HCT116 (cell line): ENCODE measurements around the gene MRPL16. TPM values are rescaled to one million over a fixed set of nuclear protein-coding genes. Genes with fewer than 3 reads are reported as not detected.

Source experiments
- ATAC-seq: fragments of 200-7000 bp; cut with Tn5 transposase; 2 replicates; pipeline ENCODE4 v1.9.1; 2020; ENCODE audit warnings: mild to moderate bottlenecking, moderate library complexity
- BruUV-seq: library from RNA; stranded (reverse); fragments of 400-500 nt; replicated peaks from 2 replicates; lab custom pipeline; 2021; lab: Mats Ljungman, UMichigan
- CTCF ChIA-PET: fragments of 300-600 bp; sonication (Branson Sonifier 250); formaldehyde crosslinking; loops from one replicate; lab custom pipeline; 2021; ENCODE audit warnings: antibody characterized with exemption; lab: Charles Lee
- POLR2A ChIA-PET: fragments of 300-600, 350-600 bp; sonication (Branson Sonifier 250); formaldehyde crosslinking; loops from one replicate; lab custom pipeline; 2021; ENCODE audit warnings: antibody characterized with exemption; lab: Charles Lee
- RAD21 ChIA-PET, 2 experiments: fragments of 300-600 bp; sonication (Branson Sonifier 250); formaldehyde crosslinking; loops; one replicate each; lab custom pipeline; 2023; ENCODE audit warnings: low total read pairs in 2 of 2; ENCODE audit not compliant: uncharacterized antibody in 2 of 2, unreplicated experiment in 2 of 2, low non-redundant PET in 1 of 2; lab: Charles Lee
- DNase-seq: peaks from one replicate; pipeline ENCODE4 v3.0.0-alpha.2; 2010; ENCODE audit warnings: low read depth, low spot score
- H2AFZ ChIP-seq: fragments of 200-600 bp; shearing (Covaris generic), sonication (generic); 2 replicates; pipeline ENCODE4 v1.6.1; 2017; ENCODE audit warnings: low read depth, mixed run types, mixed read lengths, antibody characterized with exemption, low read length; ENCODE audit not compliant: poor library complexity, severe bottlenecking
- H3K27ac ChIP-seq: 2 replicates; pipeline ENCODE4 v1.5.1; 2012; ENCODE audit warnings: low read depth, low read length
- H3K27me3 ChIP-seq: fragments of 200-600 bp; sonication (generic); 2 replicates; pipeline ENCODE4 v1.6.1; 2016; ENCODE audit warnings: mixed run types, low read length, mixed read lengths; ENCODE audit not compliant: insufficient read depth
- H3K36me3 ChIP-seq, 2 experiments: fragments of 200-500 bp in 1 of 2; fragments of 200-600 bp in 1 of 2; sonication (Bioruptor generic) in 1 of 2; sonication (generic) in 1 of 2; 2 replicates each; pipeline versions ENCODE4 v1.5.1 to v1.6.1; 2014 to 2016; ENCODE audit warnings: low read length in 2 of 2, inconsistent platforms in 1 of 2, mixed read lengths in 1 of 2, mixed run types in 1 of 2; ENCODE audit not compliant: insufficient read depth in 2 of 2, control insufficient read depth in 1 of 2
- H3K4me1 ChIP-seq, 2 experiments: fragments of 200-600 bp in 1 of 2; sonication (generic) in 1 of 2; 2 replicates each; pipeline versions ENCODE4 v1.5.1 to v1.6.1; 2012 to 2017; ENCODE audit warnings: low read length in 2 of 2, inconsistent platforms in 1 of 2, mild to moderate bottlenecking in 1 of 2, mixed read lengths in 1 of 2, mixed run types in 1 of 2, moderate library complexity in 1 of 2; ENCODE audit not compliant: insufficient read depth in 2 of 2, control insufficient read depth in 1 of 2
- H3K4me2 ChIP-seq: fragments of 200-600 bp; sonication (generic); 2 replicates; pipeline ENCODE4 v1.6.1; 2017; ENCODE audit warnings: mixed run types, low read length, mixed read lengths
- H3K4me3 ChIP-seq, 2 experiments: fragments of 200-600 bp in 1 of 2; sonication (generic) in 1 of 2; replicated peaks in 1 of 2; 2 replicates each; pipeline ENCODE4 v1.5.1; 2011 to 2016; ENCODE audit warnings: low read length in 2 of 2, control low read depth in 1 of 2, low read depth in 1 of 2, mild to moderate bottlenecking in 1 of 2, mixed read lengths in 1 of 2, mixed run types in 1 of 2
- H3K79me2 ChIP-seq: fragments of 200-600 bp; sonication (generic); 2 replicates; pipeline ENCODE4 v1.6.1; 2017; ENCODE audit warnings: mild to moderate bottlenecking, mixed run types, low read length, moderate library complexity, mixed read lengths; ENCODE audit not compliant: insufficient read depth
- H3K9ac ChIP-seq: fragments of 200-600 bp; sonication (generic); 2 replicates; pipeline ENCODE4 v1.6.1; 2016; ENCODE audit warnings: low read length, mixed read lengths
- H3K9me2 ChIP-seq: fragments of 200-600 bp; sonication (generic), shearing (Covaris generic); 2 replicates; pipeline ENCODE4 v1.6.1; 2017; ENCODE audit warnings: mixed run types, mild to moderate bottlenecking, moderate library complexity; ENCODE audit not compliant: insufficient read depth
- H3K9me3 ChIP-seq, 2 experiments: fragments of 200-500 bp in 1 of 2; fragments of 200-600 bp in 1 of 2; sonication (Bioruptor generic) in 1 of 2; sonication (generic) in 1 of 2; 2 replicates each; pipeline ENCODE4 v1.6.1; 2014 to 2017; ENCODE audit warnings: low read length in 2 of 2, mixed read lengths in 2 of 2, inconsistent platforms in 1 of 2, low read depth in 1 of 2, mild to moderate bottlenecking in 1 of 2, mixed run types in 1 of 2, moderate library complexity in 1 of 2; ENCODE audit not compliant: control insufficient read depth in 1 of 2, insufficient read depth in 1 of 2
- H4K20me1 ChIP-seq: fragments of 200-600 bp; sonication (generic), shearing (Covaris generic); 2 replicates; pipeline ENCODE4 v1.6.1; 2017; ENCODE audit warnings: mixed run types, mild to moderate bottlenecking, moderate library complexity; ENCODE audit not compliant: insufficient read depth
- EGR1 ChIP-seq: IDR thresholded peaks from 2 replicates; pipeline ENCODE4 v1.6.1; 2012; ENCODE audit warnings: low read depth
- ELF1 ChIP-seq: IDR thresholded peaks from 2 replicates; pipeline ENCODE4 v1.6.1; 2012; ENCODE audit warnings: low read depth, borderline replicate concordance
- EZH2 ChIP-seq: fragments of 200-600 bp; sonication (generic); IDR thresholded peaks from 2 replicates; pipeline ENCODE4 v1.6.1; 2017; ENCODE audit warnings: antibody characterized with exemption, mixed run types
- EZH2phosphoT487 ChIP-seq: fragments of 200-600 bp; IDR thresholded peaks from 2 replicates; pipeline ENCODE4 v1.6.1; 2018; ENCODE audit warnings: antibody characterized with exemption, borderline replicate concordance
- FOSL1 ChIP-seq: IDR thresholded peaks from 2 replicates; pipeline ENCODE4 v1.6.1; 2012; ENCODE audit warnings: low read depth
- POLR2AphosphoS5 ChIP-seq: IDR thresholded peaks from 2 replicates; pipeline ENCODE4 v1.6.1; 2011; ENCODE audit warnings: mild to moderate bottlenecking, low read depth, low read length, moderate library complexity
- RAD21 ChIP-seq: IDR thresholded peaks from 2 replicates; pipeline ENCODE4 v1.6.1; 2012; ENCODE audit warnings: low read depth, mild to moderate bottlenecking
- SP1 ChIP-seq: IDR thresholded peaks from 2 replicates; pipeline ENCODE4 v1.6.1; 2012; ENCODE audit warnings: low read depth
- ZNF274 ChIP-seq: fragments of 200-500 bp; sonication (Bioruptor generic); IDR thresholded peaks from 2 replicates; pipeline ENCODE4 v1.6.1; 2014; ENCODE audit warnings: mild to moderate bottlenecking, low read depth, low read length, inconsistent platforms
- intact Hi-C: fragments of 100-400 bp; cut with micrococcal nuclease; formaldehyde crosslinking; loops from 2 replicates; pipeline ENCODE4 v1.10.0; 2022
- total RNA-seq: library from RNA; stranded (reverse); gene quantifications from one replicate; pipeline ENCODE4 v1.2.1, GENCODE V29; 2021; ENCODE audit not compliant: unreplicated experiment
- TF ChIP-seq, protein P1 (sequence below): IDR thresholded peaks from 2 replicates; pipeline ENCODE4 v1.6.1; 2012
- TF ChIP-seq, protein P2 (sequence below): IDR thresholded peaks from 2 replicates; pipeline ENCODE4 v1.6.1; 2012
- TF ChIP-seq, protein P3 (sequence below), 3 experiments: fragments of 200-600 bp in 1 of 3; sonication (generic) in 1 of 3; IDR thresholded peaks in 2 of 3; conservative IDR thresholded peaks in 1 of 3; 2 replicates each; pipeline ENCODE4 v1.5.1; 2012 to 2017; ENCODE audit warnings: low read depth in 2 of 3, low read length in 2 of 3, antibody characterized with exemption in 1 of 3, borderline replicate concordance in 1 of 3, control low read depth in 1 of 3, mild to moderate bottlenecking in 1 of 3, mixed read lengths in 1 of 3, mixed run types in 1 of 3, moderate library complexity in 1 of 3; ENCODE audit not compliant: insufficient read depth in 1 of 3
- TF ChIP-seq, protein P4 (sequence below): IDR thresholded peaks from 2 replicates; pipeline ENCODE4 v1.6.1; 2011; ENCODE audit warnings: mild to moderate bottlenecking, low read length, moderate library complexity; ENCODE audit not compliant: insufficient replicate concordance; ENCODE audit errors: extremely low read depth

Gene MRPL16
- total RNA-seq, 1 experiment from 2014 or later: 61.0 TPM

DNA sequence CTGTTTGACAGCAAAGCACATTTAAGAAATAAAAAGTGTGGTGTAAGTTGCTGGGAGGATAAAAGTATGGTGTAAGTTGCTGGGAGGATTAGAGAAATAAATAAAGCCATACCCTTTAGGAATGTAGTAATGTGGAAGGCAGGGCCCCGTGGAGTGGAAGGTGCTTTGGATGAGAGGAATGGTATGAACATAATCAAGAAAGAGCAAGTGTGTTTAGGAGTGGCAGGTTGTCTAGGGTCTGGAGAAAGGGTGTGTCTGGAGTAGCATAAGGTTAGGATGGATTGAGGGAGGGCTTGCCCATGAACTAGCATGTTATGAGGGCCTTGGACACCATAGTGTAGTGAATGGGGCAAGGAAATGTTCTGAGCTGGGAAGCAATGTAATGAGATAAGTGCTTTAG lies 18.1 kb downstream of the MRPL16 start:
- Histone ChIP-seq H3K27me3 (no peaks in the 10 kb centered on the region), H3K79me2 (no peaks in the 10 kb centered on the region; the same call in 1 of the 2 replicates), H3K4me3 (no peak overlapping the region), H3K9me3 (no peaks in the 10 kb centered on the region), H3K9me2 (no peaks in the 10 kb centered on the region), H3K36me3 (peaks cover 20 to 53% of the 10 kb centered on the region in 2 experiments; a peak in 3 of 4 replicates)
- POLR2A ChIA-PET: no interaction called here
- DNase-seq: no peak
- RAD21 ChIA-PET: no interaction called here
- TF ChIP-seq ZNF274: no peak
- TF ChIP-seq, all 23 proteins: peak for 0
- H4K20me1 ChIP-seq: no peaks in the 10 kb centered on the region
- intact Hi-C loops: no loop called here
- BruUV-seq: no TSS peak
- no peak overlapping the region for H2AFZ ChIP-seq
- no peak overlapping the region for H3K9ac ChIP-seq
- H3K4me1 ChIP-seq: peaks cover 1 to 7% of the 10 kb centered on the region in 2 experiments
- CTCF ChIA-PET: no interaction called here
- H3K27ac ChIP-seq: no peak overlapping the region
- no peak overlapping the region for H3K4me2 ChIP-seq
- no peak for ATAC-seq

DNA sequence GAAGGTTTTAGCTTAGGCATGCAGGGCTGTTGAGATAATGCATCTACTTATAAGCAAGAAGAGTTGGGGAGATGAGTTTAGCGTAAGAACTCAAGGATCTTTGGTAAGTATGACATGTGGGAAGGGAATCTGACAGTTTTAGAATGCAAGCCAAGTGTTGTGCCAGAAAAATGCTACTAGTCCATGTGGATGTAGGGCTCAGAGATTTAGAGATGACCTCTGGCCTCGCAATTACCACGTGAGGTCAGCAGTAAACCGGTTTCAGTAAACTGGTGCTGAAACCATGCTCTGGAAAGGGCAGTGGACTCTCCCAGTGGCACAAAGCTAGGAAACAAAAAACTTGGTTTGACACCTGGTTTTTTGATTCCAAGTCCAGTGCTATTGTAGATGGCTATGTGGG lies 18.9 kb downstream of the MRPL16 start:
- Histone ChIP-seq H3K4me3 (no peak overlapping the region), H3K27ac (no peak overlapping the region), H3K9me2 (no peaks in the 10 kb centered on the region), H3K36me3 (peaks cover 17 to 53% of the 10 kb centered on the region in 2 experiments; a peak in 3 of 4 replicates), H3K4me2 (no peak overlapping the region), H3K4me1 (peaks cover 9 to 16% of the 10 kb centered on the region in 2 experiments), H3K9ac (no peak overlapping the region), H3K9me3 (no peaks in the 10 kb centered on the region), H2AFZ (no peak overlapping the region), H3K27me3 (no peaks in the 10 kb centered on the region), H4K20me1 (no peaks in the 10 kb centered on the region), H3K79me2 (no peaks in the 10 kb centered on the region; the same call in 1 of the 2 replicates)
- POLR2A ChIA-PET: no interaction called here
- DNase-seq (no peak), ATAC-seq (no peak)
- CTCF ChIA-PET: no interaction called here
- BruUV-seq: no TSS peak
- intact Hi-C loops: no loop called here
- RAD21 ChIA-PET: no interaction called here
- TF ChIP-seq FOSL1 (no peak), EGR1 (no peak), RAD21 (no peak), POLR2AphosphoS5 (no peak), EZH2 (no peak), ELF1 (no peak), EZH2phosphoT487 (no peak), ZNF274 (no peak), SP1 (no peak)
- TF ChIP-seq, protein P1, sequence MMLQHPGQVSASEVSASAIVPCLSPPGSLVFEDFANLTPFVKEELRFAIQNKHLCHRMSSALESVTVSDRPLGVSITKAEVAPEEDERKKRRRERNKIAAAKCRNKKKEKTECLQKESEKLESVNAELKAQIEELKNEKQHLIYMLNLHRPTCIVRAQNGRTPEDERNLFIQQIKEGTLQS: no peak
- TF ChIP-seq, protein P2, sequence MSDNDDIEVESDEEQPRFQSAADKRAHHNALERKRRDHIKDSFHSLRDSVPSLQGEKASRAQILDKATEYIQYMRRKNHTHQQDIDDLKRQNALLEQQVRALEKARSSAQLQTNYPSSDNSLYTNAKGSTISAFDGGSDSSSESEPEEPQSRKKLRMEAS: no peak
- TF ChIP-seq, protein P3, sequence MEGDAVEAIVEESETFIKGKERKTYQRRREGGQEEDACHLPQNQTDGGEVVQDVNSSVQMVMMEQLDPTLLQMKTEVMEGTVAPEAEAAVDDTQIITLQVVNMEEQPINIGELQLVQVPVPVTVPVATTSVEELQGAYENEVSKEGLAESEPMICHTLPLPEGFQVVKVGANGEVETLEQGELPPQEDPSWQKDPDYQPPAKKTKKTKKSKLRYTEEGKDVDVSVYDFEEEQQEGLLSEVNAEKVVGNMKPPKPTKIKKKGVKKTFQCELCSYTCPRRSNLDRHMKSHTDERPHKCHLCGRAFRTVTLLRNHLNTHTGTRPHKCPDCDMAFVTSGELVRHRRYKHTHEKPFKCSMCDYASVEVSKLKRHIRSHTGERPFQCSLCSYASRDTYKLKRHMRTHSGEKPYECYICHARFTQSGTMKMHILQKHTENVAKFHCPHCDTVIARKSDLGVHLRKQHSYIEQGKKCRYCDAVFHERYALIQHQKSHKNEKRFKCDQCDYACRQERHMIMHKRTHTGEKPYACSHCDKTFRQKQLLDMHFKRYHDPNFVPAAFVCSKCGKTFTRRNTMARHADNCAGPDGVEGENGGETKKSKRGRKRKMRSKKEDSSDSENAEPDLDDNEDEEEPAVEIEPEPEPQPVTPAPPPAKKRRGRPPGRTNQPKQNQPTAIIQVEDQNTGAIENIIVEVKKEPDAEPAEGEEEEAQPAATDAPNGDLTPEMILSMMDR (IDR thresholded peaks at IDR 0.05 in 2 of 3, conservative IDR thresholded peaks at IDR 0.05 in 1 of 3; ENCODE audit: borderline replicate concordance in 1 of 3, insufficient read depth in 1 of 3, low read depth in 2 of 3, low read length in 2 of 3): no peak
- TF ChIP-seq, protein P4, sequence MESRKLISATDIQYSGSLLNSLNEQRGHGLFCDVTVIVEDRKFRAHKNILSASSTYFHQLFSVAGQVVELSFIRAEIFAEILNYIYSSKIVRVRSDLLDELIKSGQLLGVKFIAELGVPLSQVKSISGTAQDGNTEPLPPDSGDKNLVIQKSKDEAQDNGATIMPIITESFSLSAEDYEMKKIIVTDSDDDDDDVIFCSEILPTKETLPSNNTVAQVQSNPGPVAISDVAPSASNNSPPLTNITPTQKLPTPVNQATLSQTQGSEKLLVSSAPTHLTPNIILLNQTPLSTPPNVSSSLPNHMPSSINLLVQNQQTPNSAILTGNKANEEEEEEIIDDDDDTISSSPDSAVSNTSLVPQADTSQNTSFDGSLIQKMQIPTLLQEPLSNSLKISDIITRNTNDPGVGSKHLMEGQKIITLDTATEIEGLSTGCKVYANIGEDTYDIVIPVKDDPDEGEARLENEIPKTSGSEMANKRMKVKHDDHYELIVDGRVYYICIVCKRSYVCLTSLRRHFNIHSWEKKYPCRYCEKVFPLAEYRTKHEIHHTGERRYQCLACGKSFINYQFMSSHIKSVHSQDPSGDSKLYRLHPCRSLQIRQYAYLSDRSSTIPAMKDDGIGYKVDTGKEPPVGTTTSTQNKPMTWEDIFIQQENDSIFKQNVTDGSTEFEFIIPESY: no peak
